Uterus (tissue), 4 donors: ENCODE data around the gene TST. TPM values are rescaled to one million over a fixed set of nuclear protein-coding genes. Genes with fewer than 3 reads are reported as not detected.

Experiments used
- DNase-seq, 2 donors: peaks; one replicate each; pipeline ENCODE4 v3.0.0-alpha.2; 2019 to 2020
- H3K27ac ChIP-seq, 2 donors: fragments of 200-600 bp; sonication (generic); 1 replicate in 1 of 2; 2 replicates in 1 of 2; pipeline ENCODE4 v1.5.1; 2016 to 2018
- H3K27me3 ChIP-seq, 2 donors: fragments of 200-600 bp; sonication (generic); one replicate each; pipeline ENCODE4 v1.5.1; 2018 to 2019; ENCODE audit warnings: control low read depth in 1 of 2
- H3K36me3 ChIP-seq, 2 donors: fragments of 200-600 bp; sonication (generic); one replicate each; pipeline ENCODE4 v1.5.1; 2019; ENCODE audit warnings: control low read depth in 1 of 2
- H3K4me1 ChIP-seq, 2 donors: fragments of 200-600 bp; sonication (generic); one replicate each; pipeline ENCODE4 v1.5.1; 2018 to 2019; ENCODE audit warnings: control low read depth in 1 of 2
- H3K4me3 ChIP-seq, 2 donors: fragments of 200-600 bp; sonication (generic); 1 replicate in 1 of 2; 2 replicates in 1 of 2; pipeline ENCODE4 v1.5.1; 2018 to 2019; ENCODE audit warnings: mild to moderate bottlenecking in 1 of 2
- H3K9me3 ChIP-seq, 2 donors: fragments of 200-600 bp; sonication (generic); one replicate each; pipeline ENCODE4 v1.5.1; 2019; ENCODE audit warnings: control low read depth in 1 of 2
- POLR2A ChIP-seq, 2 donors: fragments of 450-650 bp; IDR thresholded peaks; one replicate each; pipeline ENCODE4 v1.6.1; 2016; ENCODE audit warnings: antibody characterized with exemption in 2 of 2, mild to moderate bottlenecking in 1 of 2, moderate library complexity in 1 of 2
- intact Hi-C: fragments of 100-400 bp; cut with DNase I; formaldehyde crosslinking; loops from one replicate; pipeline ENCODE4 v1.15.1; 2023; ENCODE audit warnings: low total_unique reads
- total RNA-seq, 4 donors: library from RNA; depleted of rRNA in 3 of 4; stranded (reverse); fragments of >200 nt in 3 of 4; gene quantifications; one replicate each; pipeline versions ENCODE4 v1.1.0 to v1.2.4, GENCODE V29; 2014 to 2023
- TF ChIP-seq, protein P1 (sequence below), 4 experiments: fragments of 200-600 bp in 2 of 4; fragments of 450-650 bp in 2 of 4; sonication (generic) in 2 of 4; IDR thresholded peaks; one replicate each; pipeline ENCODE4 v1.5.1; 2016 to 2019; ENCODE audit warnings: antibody characterized with exemption in 4 of 4, mild to moderate bottlenecking in 2 of 4, moderate library complexity in 1 of 4
- donor health status: DM: yes; HTN: yes; CAD: no.

The TST gene
- total RNA-seq, 4 donors from 2014 or later = 19.6 to 36.8 (median 25.1) TPM

DNA sequence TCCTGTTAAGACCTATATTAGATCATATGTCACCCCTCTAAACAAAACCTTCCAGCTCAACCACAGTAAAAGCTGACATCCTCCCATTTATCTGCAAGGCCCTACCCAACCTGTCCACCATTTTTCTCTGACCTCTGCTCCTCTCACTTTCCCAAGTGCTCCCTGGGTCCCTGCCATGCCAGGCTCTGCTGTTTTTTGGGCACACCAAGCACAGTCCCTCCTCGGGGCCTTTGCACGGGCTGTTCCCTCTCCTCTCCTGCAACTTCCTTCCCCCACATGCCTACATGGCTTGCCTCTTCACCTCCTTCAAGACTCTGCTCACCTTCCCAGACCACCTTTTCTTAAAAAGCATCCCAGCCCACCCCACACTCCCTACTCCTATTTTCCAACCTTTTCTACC, 9.8 kb downstream of the TST start:
- intact Hi-C loops = no loop called here

GRCh38 chr22:37008365-37008764, 10.9 kb downstream of the TST start:
- H3K4me3 ChIP-seq = no peak overlapping the region
- TF ChIP-seq POLR2A (IDR thresholded peaks at IDR 0.05) = no peak
- TF ChIP-seq, protein P1, sequence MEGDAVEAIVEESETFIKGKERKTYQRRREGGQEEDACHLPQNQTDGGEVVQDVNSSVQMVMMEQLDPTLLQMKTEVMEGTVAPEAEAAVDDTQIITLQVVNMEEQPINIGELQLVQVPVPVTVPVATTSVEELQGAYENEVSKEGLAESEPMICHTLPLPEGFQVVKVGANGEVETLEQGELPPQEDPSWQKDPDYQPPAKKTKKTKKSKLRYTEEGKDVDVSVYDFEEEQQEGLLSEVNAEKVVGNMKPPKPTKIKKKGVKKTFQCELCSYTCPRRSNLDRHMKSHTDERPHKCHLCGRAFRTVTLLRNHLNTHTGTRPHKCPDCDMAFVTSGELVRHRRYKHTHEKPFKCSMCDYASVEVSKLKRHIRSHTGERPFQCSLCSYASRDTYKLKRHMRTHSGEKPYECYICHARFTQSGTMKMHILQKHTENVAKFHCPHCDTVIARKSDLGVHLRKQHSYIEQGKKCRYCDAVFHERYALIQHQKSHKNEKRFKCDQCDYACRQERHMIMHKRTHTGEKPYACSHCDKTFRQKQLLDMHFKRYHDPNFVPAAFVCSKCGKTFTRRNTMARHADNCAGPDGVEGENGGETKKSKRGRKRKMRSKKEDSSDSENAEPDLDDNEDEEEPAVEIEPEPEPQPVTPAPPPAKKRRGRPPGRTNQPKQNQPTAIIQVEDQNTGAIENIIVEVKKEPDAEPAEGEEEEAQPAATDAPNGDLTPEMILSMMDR (IDR thresholded peaks at IDR 0.05) = no peak
- H3K9me3 ChIP-seq = no peaks in the 10 kb centered on the region
- no peaks in the 10 kb centered on the region for H3K36me3 ChIP-seq
- no peak for DNase-seq
- no peaks in the 10 kb centered on the region for H3K4me1 ChIP-seq
- H3K27me3 ChIP-seq = no peaks in the 10 kb centered on the region
- intact Hi-C loops = no loop called here
- H3K27ac ChIP-seq = no peak overlapping the region

More for the DNA sequence above, 9.8 kb downstream of the TST start:
- no peaks in the 10 kb centered on the region for H3K36me3 ChIP-seq
- H3K9me3 ChIP-seq = no peaks in the 10 kb centered on the region
- H3K4me3 ChIP-seq = no peak overlapping the region
- DNase-seq = no peak
- no peaks in the 10 kb centered on the region for H3K27me3 ChIP-seq
- no peak overlapping the region for H3K27ac ChIP-seq
- TF ChIP-seq POLR2A (IDR thresholded peaks at IDR 0.05) = no peak
- TF ChIP-seq, protein P1 (IDR thresholded peaks at IDR 0.05) = no peak
- H3K4me1 ChIP-seq = no peaks in the 10 kb centered on the region

DNA sequence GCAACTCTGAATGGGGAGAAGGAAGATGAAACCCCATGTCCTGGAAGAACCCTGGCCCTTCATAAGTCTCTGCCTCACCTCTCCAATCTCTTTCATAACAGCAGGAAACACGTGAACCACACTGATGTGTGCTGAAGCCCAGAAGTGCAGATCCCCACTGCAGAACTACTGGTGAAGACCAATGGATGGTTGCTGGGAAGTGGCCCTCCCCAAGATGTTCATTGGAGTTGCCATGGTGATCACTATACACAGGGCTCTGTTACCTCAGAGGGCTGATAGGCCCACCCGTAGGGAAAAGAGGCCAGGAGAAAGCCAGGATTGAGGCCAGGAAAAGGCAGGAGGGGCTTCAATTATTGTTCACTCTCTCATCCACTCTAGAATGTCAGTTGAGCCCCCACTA, 11.6 kb downstream of the TST start:
- TF ChIP-seq, protein P1 (IDR thresholded peaks at IDR 0.05) = no peak
- no peak for TF ChIP-seq POLR2A (IDR thresholded peaks at IDR 0.05)
- H3K27me3 ChIP-seq = no peaks in the 10 kb centered on the region
- no peak overlapping the region for H3K27ac ChIP-seq
- H3K4me3 ChIP-seq = no peak overlapping the region
- intact Hi-C loops = no loop called here
- no peak for DNase-seq
- no peaks in the 10 kb centered on the region for H3K9me3 ChIP-seq
- H3K36me3 ChIP-seq = no peaks in the 10 kb centered on the region
- H3K4me1 ChIP-seq = no peaks in the 10 kb centered on the region

DNA sequence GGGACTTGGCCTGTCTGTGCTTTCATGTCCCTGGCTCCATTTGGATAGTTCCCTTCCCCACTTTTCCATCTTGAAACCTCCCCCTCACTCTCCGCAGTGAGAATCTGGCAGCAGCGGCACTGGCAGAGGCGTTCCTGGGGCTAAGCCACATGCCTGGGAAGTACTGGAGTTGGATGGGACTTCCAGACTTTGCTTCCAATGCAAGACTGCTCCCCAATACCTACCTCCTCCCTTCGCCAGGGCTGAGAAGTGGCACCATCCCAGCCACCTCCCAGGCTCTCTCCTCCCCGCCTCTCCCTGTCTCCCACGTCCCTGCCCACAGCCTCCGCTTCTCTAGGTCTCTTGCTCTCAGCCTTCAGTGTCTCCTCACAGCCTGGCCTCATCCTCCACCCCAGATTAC, 16.6 kb downstream of the TST start:
- Histone ChIP-seq H3K4me3 (no peak overlapping the region), H3K36me3 (no peaks in the 10 kb centered on the region), H3K4me1 (no peaks in the 10 kb centered on the region), H3K27ac (no peak overlapping the region), H3K27me3 (no peaks in the 10 kb centered on the region), H3K9me3 (no peaks in the 10 kb centered on the region)
- TF ChIP-seq, protein P1 (IDR thresholded peaks at IDR 0.05) = no peak
- no peak for TF ChIP-seq POLR2A (IDR thresholded peaks at IDR 0.05)
- no peak for DNase-seq
- intact Hi-C loops = no loop called here

DNA sequence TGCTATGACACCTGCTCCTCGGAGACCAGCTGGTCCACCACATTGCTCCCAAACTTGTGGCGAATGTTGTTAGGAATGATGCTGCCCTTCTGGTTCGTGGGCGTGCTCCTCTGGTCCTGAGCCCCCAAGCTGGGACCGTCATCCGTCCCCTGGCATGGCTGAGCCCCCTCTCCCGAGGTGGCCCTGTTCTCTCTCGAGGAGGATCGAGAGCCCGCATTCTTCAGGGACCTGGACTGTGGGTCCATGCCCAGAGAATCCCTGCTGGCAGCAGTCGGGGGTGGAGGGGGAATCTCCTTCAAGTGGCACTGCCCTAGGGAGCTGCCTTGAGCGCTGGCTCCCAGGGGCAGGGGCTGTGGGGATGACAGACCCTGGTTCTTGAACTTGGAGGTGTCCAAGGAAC, 17.4 kb downstream of the TST start:
- H3K27me3 ChIP-seq = no peaks in the 10 kb centered on the region
- no peak overlapping the region for H3K27ac ChIP-seq
- H3K9me3 ChIP-seq = no peaks in the 10 kb centered on the region
- TF ChIP-seq, protein P1 (IDR thresholded peaks at IDR 0.05) = no peak
- TF ChIP-seq POLR2A (IDR thresholded peaks at IDR 0.05) = no peak
- H3K4me3 ChIP-seq = no peak overlapping the region
- no peak for DNase-seq
- H3K36me3 ChIP-seq = no peaks in the 10 kb centered on the region
- no peaks in the 10 kb centered on the region for H3K4me1 ChIP-seq
- intact Hi-C loops = no loop called here
